ENCODE measurements around the gene COMMD1.
"Not testable (repeated sequence)": the region's sequence is repeated elsewhere in the genome, so short reads cannot be mapped to it uniquely, and the experiment has no call there.

Gene COMMD1

DNA sequence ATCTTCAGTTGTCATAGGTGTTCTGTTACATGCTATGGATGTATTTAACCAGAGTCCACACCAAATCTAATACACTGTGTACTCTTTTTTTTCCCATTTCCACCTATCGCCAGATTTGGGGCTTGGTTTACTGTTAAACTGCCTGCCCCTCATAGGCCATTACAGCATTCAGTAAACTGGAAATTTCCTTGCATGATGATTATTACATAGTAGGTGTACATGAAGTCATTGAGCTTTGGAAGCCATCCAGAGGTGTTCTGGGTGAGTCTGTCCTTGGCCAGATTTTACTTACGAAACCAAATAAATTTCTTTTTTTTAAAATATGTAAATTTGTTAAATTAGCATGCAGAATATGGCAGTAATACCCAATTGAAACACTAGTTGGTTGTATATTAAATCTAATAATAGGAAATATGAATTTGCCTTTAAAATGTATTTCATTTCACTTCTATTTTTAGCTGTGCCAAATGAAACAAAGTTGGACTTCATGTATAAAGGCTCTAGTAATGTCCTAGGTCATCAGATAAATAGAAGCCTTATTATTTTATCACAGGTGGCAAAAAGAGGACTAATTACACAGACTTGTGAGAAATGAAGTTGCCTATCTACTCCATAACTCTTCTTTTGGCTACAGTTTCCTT lies 60.7 kb downstream of the COMMD1 start:
- DNase-seq (ENCODE audit: low read depth, low spot score), result no peak

- DNase-seq (ENCODE audit: low read depth, low spot score), result no peak
These were observed 61.8 kb downstream of the COMMD1 start for GRCh38 chr2:61967262-61967661.

DNA sequence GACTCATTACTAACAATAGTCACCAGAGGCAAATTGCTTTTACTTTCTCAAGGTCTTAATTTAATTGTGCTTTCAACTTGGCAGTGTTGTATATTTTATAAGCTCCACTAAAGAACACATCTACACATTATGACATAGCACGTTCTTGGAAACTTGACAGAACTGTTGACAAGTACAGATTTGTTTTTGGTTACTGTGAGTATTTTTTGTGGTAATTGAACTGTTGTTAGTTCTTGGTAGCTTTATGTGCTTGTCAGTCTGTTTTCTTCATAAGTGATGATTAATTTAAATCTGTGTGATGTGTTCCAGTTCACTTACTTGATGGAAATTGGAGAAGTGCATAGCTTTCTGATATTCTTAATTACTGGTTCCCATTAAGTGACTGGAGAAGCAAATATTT lies 63.9 kb downstream of the COMMD1 start:
- no peak for DNase-seq (ENCODE audit: low read depth, low spot score)

- no peak for DNase-seq (ENCODE audit: low read depth, low spot score)
These were observed 65.5 kb downstream of the COMMD1 start for GRCh38 chr2:61970807-61971556.

- no peak for DNase-seq (ENCODE audit: low read depth, low spot score)
These were observed 73.0 kb downstream of the COMMD1 start for GRCh38 chr2:61978522-61978921.

GRCh38 chr2:61980758-61981157 lies 75.3 kb downstream of the COMMD1 start:
- no peak for DNase-seq (ENCODE audit: low read depth, low spot score)

DNA sequence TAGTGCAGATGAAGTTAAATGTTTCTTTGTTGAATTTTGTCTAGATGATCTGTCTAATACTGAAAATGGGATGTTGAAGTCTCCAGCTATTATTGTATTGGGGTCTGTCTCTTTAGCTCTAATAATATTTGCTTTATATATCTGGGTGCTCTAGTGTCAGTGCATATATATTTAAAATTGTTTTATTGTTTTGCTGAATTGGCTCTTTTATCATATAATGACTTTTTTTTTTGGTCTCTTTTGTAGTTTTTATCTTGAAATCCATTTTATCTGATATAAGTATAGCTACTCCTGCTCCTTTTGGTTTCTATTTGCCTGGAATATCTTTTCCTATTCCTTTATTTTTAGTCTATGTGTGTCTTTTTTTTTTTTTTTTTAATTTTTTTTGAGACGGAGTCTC lies 79.2 kb downstream of the COMMD1 start:
- DNase-seq (ENCODE audit: low read depth, low spot score), result no peak

GRCh38 chr2:61988462-61989366 lies 83.2 kb downstream of the COMMD1 start:
- DNase-seq (ENCODE audit: low read depth, low spot score), result no peak

DNA sequence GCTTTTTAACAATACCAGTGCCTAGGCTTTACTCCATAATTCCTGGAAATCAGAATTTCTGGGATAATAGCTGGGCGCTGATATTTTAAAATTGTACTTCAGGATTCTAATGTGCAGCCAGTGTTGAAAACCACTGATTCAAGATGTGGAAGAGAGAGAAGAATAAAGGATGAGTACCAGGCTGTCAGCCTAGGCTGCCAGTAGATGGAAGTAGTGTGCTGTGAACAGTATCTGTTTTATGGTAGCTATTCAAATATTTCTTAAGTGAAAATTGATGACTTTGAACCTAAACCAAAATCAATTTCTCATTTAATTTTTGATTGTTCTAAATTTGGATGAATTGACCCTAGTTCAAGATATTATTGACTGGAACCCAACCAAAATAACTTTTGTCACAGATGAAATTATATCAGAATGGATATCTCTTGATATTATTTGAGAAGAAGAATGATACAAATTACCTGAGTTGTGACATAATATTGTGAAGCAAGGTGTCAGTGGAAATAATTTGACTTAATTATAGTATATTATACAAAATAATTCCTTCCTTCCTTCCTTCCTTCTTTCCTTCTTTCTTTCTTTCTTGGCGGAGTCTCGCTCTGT lies 88.0 kb downstream of the COMMD1 start:
- DNase-seq (ENCODE audit: low read depth, low spot score), result no peak

- DNase-seq (ENCODE audit: low read depth, low spot score), result no peak
These were observed 89.1 kb downstream of the COMMD1 start for GRCh38 chr2:61994531-61994930.

- DNase-seq (ENCODE audit: low read depth, low spot score), result no peak
These were observed 89.6 kb downstream of the COMMD1 start for GRCh38 chr2:61995065-61995464.

DNA sequence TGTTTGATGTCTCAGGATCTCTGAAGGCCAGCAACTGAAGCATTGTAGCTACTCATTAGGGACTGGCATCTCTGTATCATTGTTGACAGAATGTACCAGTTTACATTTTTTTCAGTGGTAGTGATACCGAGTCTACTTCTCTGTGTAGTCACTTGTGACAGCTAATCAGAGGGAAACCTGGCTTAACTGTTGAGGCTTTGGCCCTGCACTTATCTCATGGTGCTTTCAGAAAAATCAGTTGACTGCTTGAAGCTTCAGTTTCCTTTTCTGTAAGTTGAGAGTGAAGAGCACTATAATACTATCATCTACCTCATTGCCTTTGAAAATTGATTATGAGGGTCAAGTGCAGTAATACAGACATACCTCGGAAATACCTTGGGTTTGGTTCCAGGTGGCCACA lies 90.0 kb downstream of the COMMD1 start:
- no peak for DNase-seq (ENCODE audit: low read depth, low spot score)

- DNase-seq (ENCODE audit: low read depth, low spot score), result no peak
These were observed 93.0 kb downstream of the COMMD1 start for GRCh38 chr2:61998426-61998825.

GRCh38 chr2:62000538-62000937 lies 95.1 kb downstream of the COMMD1 start:
- no peak for DNase-seq (ENCODE audit: low read depth, low spot score)

DNA sequence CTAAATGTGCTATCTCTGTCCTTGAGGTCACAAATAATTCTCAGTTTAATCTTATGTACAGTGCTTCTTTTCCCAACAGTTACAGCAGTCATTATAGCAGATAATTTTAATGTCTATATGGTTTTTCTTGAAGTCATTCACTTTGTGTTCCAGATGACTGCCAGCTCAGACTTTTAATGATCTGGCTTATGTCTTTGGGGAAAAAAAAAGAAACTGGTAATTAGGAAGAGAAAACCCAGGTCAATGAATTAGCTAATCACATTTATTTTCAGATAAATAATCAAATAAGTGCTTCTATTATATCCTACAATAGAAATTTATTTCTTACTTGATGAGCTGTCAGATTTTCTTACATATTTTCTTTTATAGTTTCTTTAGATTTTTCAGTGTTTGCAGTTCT lies 96.0 kb downstream of the COMMD1 start:
- DNase-seq (ENCODE audit: low read depth, low spot score), result no peak

- DNase-seq (ENCODE audit: low read depth, low spot score), result not testable (repeated sequence)
These were observed 99.0 kb downstream of the COMMD1 start for GRCh38 chr2:62004428-62004827.

GRCh38 chr2:62007555-62007954 lies 102.1 kb downstream of the COMMD1 start:
- no peak for DNase-seq (ENCODE audit: low read depth, low spot score)

- DNase-seq (ENCODE audit: low read depth, low spot score), result no peak
These were observed 105.3 kb downstream of the COMMD1 start for GRCh38 chr2:62010632-62011256.

GRCh38 chr2:62013641-62014040 lies 108.2 kb downstream of the COMMD1 start:
- no peak for DNase-seq (ENCODE audit: low read depth, low spot score)

DNA sequence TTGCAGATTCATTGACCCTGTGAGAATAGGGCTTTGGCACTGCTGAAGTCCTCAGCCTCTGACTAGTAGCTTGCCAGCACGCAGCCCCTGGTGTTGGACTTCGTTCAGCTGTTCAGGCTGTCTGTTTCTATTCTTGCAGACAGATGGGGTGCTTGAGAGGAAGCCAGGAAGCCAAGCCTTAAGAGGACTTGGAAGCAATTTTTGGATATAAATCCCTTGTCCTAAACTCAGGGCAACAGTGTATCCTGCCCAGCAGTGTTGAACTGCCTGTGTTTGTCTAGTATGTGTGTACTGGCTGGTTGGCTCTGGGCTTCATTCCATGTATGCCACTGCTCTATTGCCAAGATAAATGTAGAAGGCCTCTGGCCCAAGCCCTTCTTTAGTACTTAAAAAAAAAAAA lies 108.6 kb downstream of the COMMD1 start:
- no peak for DNase-seq (ENCODE audit: low read depth, low spot score)

DNA sequence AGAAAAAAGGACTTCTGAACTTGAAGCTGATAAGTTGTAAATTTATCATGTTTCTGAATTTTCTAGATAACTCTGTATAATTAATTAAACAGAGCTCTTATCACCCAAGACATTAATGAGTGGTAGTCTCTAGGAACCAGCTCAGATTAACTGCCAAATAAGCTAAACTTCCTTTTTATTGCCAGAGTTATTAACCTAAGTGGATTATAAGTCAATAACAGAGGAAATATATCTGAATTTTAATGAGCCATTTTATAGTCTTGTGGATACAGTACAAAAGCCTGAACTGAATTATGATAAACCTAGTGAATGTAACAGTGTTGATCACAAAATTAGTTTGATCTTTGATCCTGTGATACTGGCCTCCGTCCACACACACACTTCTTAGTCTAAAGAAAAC lies 111.5 kb downstream of the COMMD1 start:
- no peak for DNase-seq (ENCODE audit: low read depth, low spot score)

DNA sequence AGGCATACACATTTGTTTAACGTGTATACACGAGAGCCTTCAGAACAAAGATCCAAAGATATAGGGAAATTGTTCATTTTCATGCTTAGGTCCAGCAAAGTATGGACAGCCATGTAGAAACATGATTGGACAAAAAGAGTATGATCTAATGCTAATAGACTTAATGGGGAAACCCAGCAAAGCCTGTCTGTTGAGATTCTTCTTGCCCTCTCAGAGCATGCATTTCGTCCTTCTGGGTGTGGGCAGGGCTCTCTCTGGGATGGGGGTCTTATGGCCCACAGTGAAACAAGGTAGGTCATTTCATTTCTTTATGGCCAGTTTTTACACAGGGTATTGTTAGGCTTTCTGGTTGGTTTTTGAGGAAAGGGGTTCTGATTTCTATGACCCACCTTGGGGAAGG lies 124.4 kb downstream of the COMMD1 start:
- DNase-seq (ENCODE audit: low read depth, low spot score), result no peak
